Measurements from ENCODE around the gene GPR152. TPM values are rescaled to one million over a fixed set of nuclear protein-coding genes. Genes with fewer than 3 reads are reported as not detected.

Gene GPR152
- total RNA-seq, 1 experiment from 2014 or later: not detected

DNA sequence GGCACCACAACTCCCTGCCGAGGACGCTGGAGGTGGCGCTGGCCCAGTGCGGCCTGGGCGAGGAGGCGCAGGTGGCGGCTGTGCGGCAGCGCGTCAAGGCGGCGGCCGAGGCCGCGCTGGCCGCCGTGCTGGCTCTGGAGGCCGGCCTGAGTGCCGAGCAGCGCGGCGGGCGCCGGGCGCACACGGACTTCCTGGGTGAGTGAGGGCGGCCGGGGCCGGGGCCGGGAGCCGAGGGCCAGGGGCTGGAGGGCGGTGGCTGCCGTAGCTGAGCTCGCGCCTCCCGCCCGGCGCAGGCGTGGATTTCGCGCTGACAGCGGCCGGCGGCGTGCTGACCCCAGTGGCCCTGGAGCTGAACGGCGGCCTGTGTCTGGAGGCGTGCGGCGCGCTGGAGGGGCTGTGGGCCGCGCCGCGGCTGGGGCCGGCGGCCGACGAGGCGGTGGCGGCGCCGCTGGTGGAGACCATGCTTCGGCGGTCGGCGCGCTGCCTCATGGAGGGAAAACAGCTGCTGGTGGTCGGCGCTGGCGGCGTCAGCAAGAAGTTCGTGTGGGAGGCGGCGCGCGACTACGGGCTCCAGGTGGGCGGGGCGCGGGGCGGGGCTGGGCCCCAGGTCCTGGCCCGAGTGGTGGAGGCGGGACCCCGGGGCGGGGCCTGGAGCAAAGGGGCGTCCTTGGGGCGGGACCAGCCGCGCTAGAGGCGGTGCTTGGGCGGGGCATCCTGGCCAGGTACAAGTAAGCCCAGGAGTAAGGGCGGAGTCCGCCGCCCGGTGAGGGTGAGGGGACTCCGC lies 31.7 kb downstream of the GPR152 start:
- H3K9me3 Mint-ChIP-seq (ENCODE audit: low read depth, unreplicated experiment): no peaks in the 10 kb centered on the region
- BruUV-seq (replicated peaks): no TSS peak
- intact Hi-C loops (cut with micrococcal nuclease; ENCODE audit: unreplicated experiment): loop anchor here (10.0 kb wide), 1 partner anchor 84 kb away; the partner anchor contains the start of genes CDK2AP2 and PITPNM1

DNA sequence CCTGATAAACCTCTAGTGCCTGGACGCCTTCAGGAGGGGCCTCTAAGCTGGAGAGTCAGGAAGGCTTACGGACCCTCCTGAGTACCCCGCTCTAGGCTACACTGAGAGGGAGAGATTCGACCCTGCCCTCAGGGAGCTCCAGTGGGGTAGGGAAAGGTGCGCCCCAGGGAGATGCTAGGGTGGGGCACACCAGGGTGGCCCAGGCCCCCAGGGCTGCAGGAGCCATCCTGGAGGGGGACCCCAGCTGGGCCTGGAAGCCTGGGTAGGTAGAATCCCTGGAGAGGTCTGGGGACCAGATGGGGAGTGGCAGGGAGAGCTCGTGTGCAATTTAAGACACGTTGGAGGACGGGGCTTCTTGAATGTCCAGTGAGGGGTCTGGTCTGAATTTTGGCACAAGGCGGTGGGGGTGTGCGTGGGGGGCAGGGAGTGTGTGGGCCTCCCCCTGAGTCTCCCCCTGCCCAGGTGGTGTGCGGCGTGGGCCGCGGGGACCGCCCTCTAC lies 32.3 kb downstream of the GPR152 start:
- intact Hi-C loops (cut with micrococcal nuclease; ENCODE audit: unreplicated experiment): loop anchor here (10.0 kb wide), 1 partner anchor 85 kb away; the partner anchor contains the start of genes CDK2AP2 and PITPNM1
- H3K4me1 Mint-ChIP-seq (ENCODE audit: low read depth, unreplicated experiment): peaks cover 26% of the 10 kb centered on the region
- TF ChIP-seq, protein P1, sequence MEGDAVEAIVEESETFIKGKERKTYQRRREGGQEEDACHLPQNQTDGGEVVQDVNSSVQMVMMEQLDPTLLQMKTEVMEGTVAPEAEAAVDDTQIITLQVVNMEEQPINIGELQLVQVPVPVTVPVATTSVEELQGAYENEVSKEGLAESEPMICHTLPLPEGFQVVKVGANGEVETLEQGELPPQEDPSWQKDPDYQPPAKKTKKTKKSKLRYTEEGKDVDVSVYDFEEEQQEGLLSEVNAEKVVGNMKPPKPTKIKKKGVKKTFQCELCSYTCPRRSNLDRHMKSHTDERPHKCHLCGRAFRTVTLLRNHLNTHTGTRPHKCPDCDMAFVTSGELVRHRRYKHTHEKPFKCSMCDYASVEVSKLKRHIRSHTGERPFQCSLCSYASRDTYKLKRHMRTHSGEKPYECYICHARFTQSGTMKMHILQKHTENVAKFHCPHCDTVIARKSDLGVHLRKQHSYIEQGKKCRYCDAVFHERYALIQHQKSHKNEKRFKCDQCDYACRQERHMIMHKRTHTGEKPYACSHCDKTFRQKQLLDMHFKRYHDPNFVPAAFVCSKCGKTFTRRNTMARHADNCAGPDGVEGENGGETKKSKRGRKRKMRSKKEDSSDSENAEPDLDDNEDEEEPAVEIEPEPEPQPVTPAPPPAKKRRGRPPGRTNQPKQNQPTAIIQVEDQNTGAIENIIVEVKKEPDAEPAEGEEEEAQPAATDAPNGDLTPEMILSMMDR (IDR thresholded peaks at IDR 0.05; ENCODE audit: unreplicated experiment): no peak
- H3K27ac Mint-ChIP-seq (ENCODE audit: unreplicated experiment): no peak overlapping the region
- peaks cover 16% of the 10 kb centered on the region for H3K27me3 Mint-ChIP-seq (ENCODE audit: unreplicated experiment)
- CTCF ChIA-PET: interaction anchor here (0.5 to 2.4 kb wide), 3 partner anchors 18 to 33 kb away, joined by 3 to 6 read pairs (median 4); partner anchors contain the start of genes PPP1CA and RAD9A
- no peaks in the 10 kb centered on the region for H3K9me3 Mint-ChIP-seq (ENCODE audit: low read depth, unreplicated experiment)
- TSS peak; percentile 19 for BruUV-seq (replicated peaks)
- no peak for DNase-seq
- peaks cover 29% of the 10 kb centered on the region for H3K36me3 Mint-ChIP-seq (ENCODE audit: insufficient read depth, unreplicated experiment)
- H3K4me3 Mint-ChIP-seq (ENCODE audit: low read depth, unreplicated experiment): peak overlapping the region; percentile 81

More for the DNA sequence above, 31.7 kb downstream of the GPR152 start:
- Mint-ChIP-seq H3K27me3 (ENCODE audit: unreplicated experiment) (peaks cover 10% of the 10 kb centered on the region), H3K4me1 (ENCODE audit: low read depth, unreplicated experiment) (peaks cover 26% of the 10 kb centered on the region), H3K27ac (ENCODE audit: unreplicated experiment) (peak overlapping the region; percentile 78), H3K4me3 (ENCODE audit: low read depth, unreplicated experiment) (peak overlapping the region; percentile 81), H3K36me3 (ENCODE audit: insufficient read depth, unreplicated experiment) (peaks cover 29% of the 10 kb centered on the region)
- peak; percentile 99 for DNase-seq
- CTCF ChIA-PET: interaction anchor here (0.6 to 2.4 kb wide), 3 partner anchors 19 to 121 kb away, joined by 3 to 6 read pairs (median 5); partner anchors contain the start of gene PPP1CA
- TF ChIP-seq, protein P1 (IDR thresholded peaks at IDR 0.05; ENCODE audit: unreplicated experiment): no peak

DNA sequence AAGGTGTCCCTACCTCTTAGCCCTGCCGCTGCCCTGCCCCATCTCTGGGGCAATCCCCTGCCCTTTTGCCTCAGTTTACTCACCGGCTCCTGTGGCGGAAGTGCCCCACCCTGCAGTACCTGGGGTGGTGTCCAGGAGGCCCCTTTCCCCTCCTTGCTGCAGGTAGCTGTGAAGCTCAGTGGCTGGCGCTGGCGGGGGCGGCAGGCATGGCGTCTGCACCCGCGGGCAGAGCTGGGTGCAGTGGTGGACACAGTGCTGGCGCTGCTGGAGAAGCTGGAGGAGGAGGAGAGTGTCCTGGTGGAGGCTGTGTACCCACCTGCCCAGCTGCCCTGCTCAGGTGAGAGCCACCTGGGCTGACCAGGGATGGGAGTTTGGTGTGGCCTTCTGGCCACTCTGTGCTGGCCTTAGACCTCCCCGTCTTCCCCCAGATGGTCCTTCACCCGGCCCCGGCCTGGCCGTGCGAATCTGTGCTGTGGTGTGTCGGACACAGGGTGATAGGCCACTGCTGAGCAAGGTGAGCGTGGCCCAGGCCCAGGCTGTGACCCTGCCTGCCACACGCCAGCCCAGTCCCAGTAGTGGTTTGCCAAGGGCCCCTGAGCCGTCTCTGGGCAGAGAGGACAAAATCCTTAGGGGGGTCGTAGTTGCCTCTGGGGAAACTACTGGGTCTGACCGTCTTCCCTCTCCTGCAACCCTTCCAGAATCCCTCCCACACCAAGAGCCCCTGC lies 33.0 kb downstream of the GPR152 start:
- DNase-seq: no peak
- no TSS peak for BruUV-seq (replicated peaks)
- peaks cover 23% of the 10 kb centered on the region for H3K27me3 Mint-ChIP-seq (ENCODE audit: unreplicated experiment)
- peaks cover 26% of the 10 kb centered on the region for H3K4me1 Mint-ChIP-seq (ENCODE audit: low read depth, unreplicated experiment)
- H3K9me3 Mint-ChIP-seq (ENCODE audit: low read depth, unreplicated experiment): no peaks in the 10 kb centered on the region
- TF ChIP-seq, protein P1 (IDR thresholded peaks at IDR 0.05; ENCODE audit: unreplicated experiment): no peak
- H3K36me3 Mint-ChIP-seq (ENCODE audit: insufficient read depth, unreplicated experiment): peaks cover 29% of the 10 kb centered on the region
- intact Hi-C loops (cut with micrococcal nuclease; ENCODE audit: unreplicated experiment): loop anchor here (10.0 kb wide), 1 partner anchor 85 kb away; the partner anchor contains the start of genes CDK2AP2 and PITPNM1
- CTCF ChIA-PET: interaction anchor here (0.5 to 0.6 kb wide), 2 partner anchors 28 to 42 kb away, joined by 3 to 4 read pairs; partner anchors contain the start of gene RAD9A
- H3K4me3 Mint-ChIP-seq (ENCODE audit: low read depth, unreplicated experiment): no peak overlapping the region
- no peak overlapping the region for H3K27ac Mint-ChIP-seq (ENCODE audit: unreplicated experiment)
